Neural progenitor cell (in vitro differentiated cells): ENCODE results near the gene TTC23L.
A peak's percentile ranks its signal among the peaks of the same experiment; 100 is the strongest.

ENCODE experiments used
- CTCF ChIP-seq: fragments of 200-600 bp; sonication (generic); IDR thresholded peaks from 2 replicates; pipeline ENCODE4 v1.5.1; 2017; ENCODE audit warnings: antibody characterized with exemption, mild to moderate bottlenecking
- EZH2 ChIP-seq: fragments of 200-600 bp; sonication (generic); IDR thresholded peaks from 2 replicates; pipeline ENCODE4 v1.6.1; 2017; ENCODE audit warnings: antibody characterized with exemption, mild to moderate bottlenecking, moderate library complexity
- EZH2phosphoT487 ChIP-seq: fragments of 200-600 bp; sonication (generic); IDR thresholded peaks from 2 replicates; pipeline ENCODE4 v1.6.1; 2017; ENCODE audit warnings: antibody characterized with exemption

GRCh38 chr5:34898258-34898895 lies 59.4 kb downstream of the TTC23L start:
- peak; percentile 93 for TF ChIP-seq CTCF
- no peak for TF ChIP-seq EZH2
- TF ChIP-seq EZH2phosphoT487, result no peak
